MCF 10A (cell line): Measurements from ENCODE around the gene PRR12. TPM values are rescaled to one million over a fixed set of nuclear protein-coding genes. Genes with fewer than 3 reads are reported as not detected.

Experiments used
- BruUV-seq: library from RNA; stranded (reverse); fragments of 400-500 nt; replicated peaks from 2 replicates; lab custom pipeline; 2021; lab: Mats Ljungman, UMichigan
- CTCF ChIA-PET: fragments of 300-600 bp; sonication (Branson Sonifier 250); formaldehyde crosslinking; extraction: SDS; loops from one replicate; lab custom pipeline; 2021; ENCODE audit warnings: antibody characterized with exemption, inconsistent platforms; lab: Yijun Ruan, JAX
- POLR2A ChIA-PET: fragments of 300-600, 350-650 bp; sonication (Branson Sonifier 250); formaldehyde crosslinking; extraction: SDS; loops from one replicate; lab custom pipeline; 2020; ENCODE audit warnings: antibody characterized with exemption, inconsistent platforms; lab: Yijun Ruan, JAX
- DNase-seq: peaks from one replicate; pipeline ENCODE4 v3.0.0-alpha.2; 2018; ENCODE audit not compliant: unreplicated experiment
- H3K27ac Mint-ChIP-seq: one replicate; pipeline ENCODE4 v1.8.0; 2022; ENCODE audit warnings: mild to moderate bottlenecking, low read depth, mixed read lengths; ENCODE audit not compliant: unreplicated experiment
- H3K27me3 Mint-ChIP-seq: one replicate; pipeline ENCODE4 v1.8.0; 2022; ENCODE audit warnings: mixed read lengths; ENCODE audit not compliant: insufficient read depth, unreplicated experiment
- H3K36me3 Mint-ChIP-seq: one replicate; pipeline ENCODE4 v1.8.0; 2022; ENCODE audit warnings: mild to moderate bottlenecking, moderate library complexity, mixed read lengths; ENCODE audit not compliant: insufficient read depth, unreplicated experiment
- H3K4me1 Mint-ChIP-seq: one replicate; pipeline ENCODE4 v1.8.0; 2022; ENCODE audit warnings: mixed read lengths; ENCODE audit not compliant: insufficient read depth, unreplicated experiment
- H3K4me3 Mint-ChIP-seq: one replicate; pipeline ENCODE4 v1.8.0; 2022; ENCODE audit warnings: mild to moderate bottlenecking, moderate library complexity, mixed read lengths; ENCODE audit not compliant: unreplicated experiment
- H3K9me3 Mint-ChIP-seq: one replicate; pipeline ENCODE4 v1.8.0; 2022; ENCODE audit warnings: mixed read lengths; ENCODE audit not compliant: unreplicated experiment
- CTCF ChIP-seq: fragments of 200-600 bp; IDR thresholded peaks from one replicate; pipeline ENCODE4 v1.8.0; 2022; ENCODE audit warnings: antibody characterized with exemption, mild to moderate bottlenecking; ENCODE audit not compliant: unreplicated experiment
- intact Hi-C: fragments of 100-400 bp; cut with micrococcal nuclease; formaldehyde crosslinking; loops from 2 replicates; pipeline ENCODE4 v1.14.1; 2022
- total RNA-seq: library from RNA; stranded (reverse); gene quantifications from 2 replicates; pipeline ENCODE4 v1.2.3, GENCODE V29; 2022

Gene PRR12
- total RNA-seq, 1 experiment from 2014 or later: 19.0 TPM

GRCh38 chr19:49583239-49583638, 7.7 kb upstream of the PRR12 start:
- no peak for TF ChIP-seq CTCF

GRCh38 chr19:49585023-49585422, 6.0 kb upstream of the PRR12 start:
- CTCF ChIA-PET: interaction anchor here (0.6 to 1.2 kb wide), 3 partner anchors 15 to 113 kb away, joined by 3 to 6 read pairs (median 3); no protein-coding TSS in a partner anchor
- POLR2A ChIA-PET: interaction anchor here (1.3 kb wide), 1 partner anchor 55 kb away, joined by 4 read pairs; the partner anchor contains the start of gene RRAS
- no peaks in the 10 kb centered on the region for H3K9me3 Mint-ChIP-seq
- no TSS peak for BruUV-seq
- no peak overlapping the region for H3K4me3 Mint-ChIP-seq
- TF ChIP-seq CTCF: no peak
- H3K27ac Mint-ChIP-seq: no peak overlapping the region
- intact Hi-C loops: no loop called here
- H3K36me3 Mint-ChIP-seq: no peaks in the 10 kb centered on the region
- DNase-seq: no peak
- H3K4me1 Mint-ChIP-seq: peaks cover 15% of the 10 kb centered on the region
- no peaks in the 10 kb centered on the region for H3K27me3 Mint-ChIP-seq

More at GRCh38 chr19:49583239-49583638, 7.7 kb upstream of the PRR12 start:
- Mint-ChIP-seq H3K27me3 (no peaks in the 10 kb centered on the region), H3K4me1 (peaks cover 17% of the 10 kb centered on the region), H3K4me3 (no peak overlapping the region), H3K27ac (no peak overlapping the region), H3K36me3 (no peaks in the 10 kb centered on the region), H3K9me3 (no peaks in the 10 kb centered on the region)
- ChIA-PET CTCF (interaction anchor here (0.6 kb wide), 1 partner anchor 585 kb away, joined by 3 read pairs; no protein-coding TSS in a partner anchor), POLR2A (interaction anchor here (0.6 kb wide), 1 partner anchor 31 kb away, joined by 3 read pairs; no protein-coding TSS in a partner anchor)
- no peak for DNase-seq
- intact Hi-C loops: no loop called here
- BruUV-seq: no TSS peak

GRCh38 chr19:49587227-49587626, 3.8 kb upstream of the PRR12 start:
- Mint-ChIP-seq H3K9me3 (no peaks in the 10 kb centered on the region), H3K36me3 (peaks cover 7% of the 10 kb centered on the region), H3K27me3 (no peaks in the 10 kb centered on the region), H3K27ac (no peak overlapping the region), H3K4me3 (no peak overlapping the region), H3K4me1 (peaks cover 6% of the 10 kb centered on the region)
- ChIA-PET CTCF (no interaction called here), POLR2A (interaction anchor here (0.8 to 7.3 kb wide), 2 partner anchors 7 to 92 kb away, joined by 4 to 138 read pairs; partner anchors contain the start of genes NOSIP, PRRG2 and RPS11)
- intact Hi-C loops: no loop called here
- DNase-seq: no peak
- no peak for TF ChIP-seq CTCF
- no TSS peak for BruUV-seq

GRCh38 chr19:49588365-49589122, 2.4 kb upstream of the PRR12 start:
- Mint-ChIP-seq H3K27me3 (no peaks in the 10 kb centered on the region), H3K27ac (no peak overlapping the region), H3K9me3 (no peaks in the 10 kb centered on the region), H3K4me1 (peaks cover 15% of the 10 kb centered on the region), H3K36me3 (peaks cover 12% of the 10 kb centered on the region), H3K4me3 (no peak overlapping the region)
- TF ChIP-seq CTCF: no peak
- intact Hi-C loops: no loop called here
- DNase-seq: no peak
- ChIA-PET CTCF (no interaction called here), POLR2A (interaction anchor here (1.2 to 8.4 kb wide), 4 partner anchors 9 to 135 kb away, joined by 3 to 138 read pairs (median 74); partner anchors contain the start of genes BCL2L12, IRF3, NOSIP and PRRG2)
- BruUV-seq: no TSS peak
